GM04504 (cell line): Measurements from ENCODE around the gene CRLF3.
"Not testable (repeated sequence)": the region's sequence is repeated elsewhere in the genome, so short reads cannot be mapped to it uniquely, and the experiment has no call there.

ENCODE experiments used
- DNase-seq: peaks from one replicate; pipeline ENCODE4 v3.0.0-alpha.2; 2012; ENCODE audit warnings: low read depth

Gene CRLF3

DNA sequence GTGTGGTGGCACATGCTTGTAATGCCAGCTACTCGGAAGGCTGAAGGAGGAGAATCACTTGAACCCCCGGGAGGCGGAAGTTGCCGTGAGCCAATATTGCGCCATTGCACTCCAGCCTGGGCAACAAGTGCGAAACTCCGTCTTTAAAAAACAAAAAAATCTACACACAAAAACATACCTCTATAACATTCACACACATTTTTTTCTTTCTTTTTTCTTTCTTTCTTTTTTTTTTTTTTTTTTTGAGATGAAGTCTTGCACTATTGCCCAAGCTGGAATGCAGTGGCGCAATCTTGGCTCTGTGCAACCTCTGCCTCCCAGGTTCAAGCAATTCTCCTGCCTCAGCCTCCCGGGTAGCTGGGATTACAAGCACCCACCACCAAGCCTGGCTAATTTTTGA, 9.6 kb downstream of the CRLF3 start:
- DNase-seq, result not testable (repeated sequence)

DNA sequence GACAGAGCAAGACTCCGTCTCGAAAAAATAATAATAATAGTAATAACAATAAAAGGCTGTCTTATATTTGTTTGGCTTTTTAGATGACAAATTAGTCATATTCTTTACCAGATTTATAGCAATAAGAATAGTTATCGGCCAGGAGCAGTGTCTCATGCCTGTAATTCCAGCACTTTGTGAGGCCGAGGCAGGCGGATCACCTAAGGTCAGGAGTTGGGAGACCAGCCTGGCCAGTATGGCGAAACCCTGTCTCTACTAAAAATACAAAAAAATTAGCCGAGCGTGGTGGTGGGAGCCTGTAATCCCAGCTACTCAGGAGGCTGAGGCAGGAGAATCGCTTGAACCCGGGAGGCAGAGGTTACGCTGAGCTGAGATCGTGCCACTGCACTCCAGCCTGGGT, 10.3 kb downstream of the CRLF3 start:
- DNase-seq, result not testable (repeated sequence)

DNA sequence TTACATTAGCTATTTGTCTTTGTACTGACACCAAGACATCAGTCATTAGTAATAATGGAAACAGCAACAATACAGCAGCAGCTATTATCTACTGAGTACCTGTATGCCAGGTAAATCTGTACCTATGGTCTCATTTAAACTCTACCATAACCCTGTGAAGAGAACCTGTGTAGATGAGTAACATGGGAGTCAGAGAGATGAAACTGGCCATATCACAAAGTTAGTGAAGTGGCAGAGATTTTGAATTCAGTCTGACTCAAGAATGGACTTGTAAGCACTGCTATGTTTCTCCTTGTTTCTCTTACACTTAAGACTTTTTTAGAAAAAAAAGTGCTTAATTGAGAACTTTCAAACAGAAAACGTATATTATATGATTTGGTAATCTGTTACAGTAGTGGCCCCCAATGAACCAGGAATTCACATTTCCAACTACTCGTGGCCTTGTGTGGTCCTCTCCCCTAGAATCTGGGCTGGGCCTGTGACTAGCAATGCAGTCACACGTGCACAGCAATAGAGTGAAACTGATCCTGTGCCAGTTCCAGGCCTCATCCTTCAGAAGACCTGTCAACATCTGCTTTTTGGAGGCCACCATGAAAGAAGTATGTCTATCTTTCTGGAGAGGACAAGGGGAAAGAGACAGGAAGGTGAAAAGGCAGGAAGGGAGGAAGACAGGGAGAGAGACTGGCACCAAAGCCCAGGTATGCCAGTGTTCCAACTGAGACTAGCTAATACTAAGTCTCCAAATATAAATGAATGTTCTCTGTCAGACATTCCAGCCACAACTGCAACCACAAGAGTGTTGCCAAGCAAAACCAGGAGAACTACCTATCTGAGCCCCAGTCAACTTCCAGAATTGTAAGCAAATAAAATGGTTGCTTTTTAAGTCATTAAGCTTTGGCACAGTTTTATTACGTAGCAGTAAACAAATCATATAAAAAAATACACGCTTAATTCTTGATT, 12.0 kb downstream of the CRLF3 start:
- no peak for DNase-seq

DNA sequence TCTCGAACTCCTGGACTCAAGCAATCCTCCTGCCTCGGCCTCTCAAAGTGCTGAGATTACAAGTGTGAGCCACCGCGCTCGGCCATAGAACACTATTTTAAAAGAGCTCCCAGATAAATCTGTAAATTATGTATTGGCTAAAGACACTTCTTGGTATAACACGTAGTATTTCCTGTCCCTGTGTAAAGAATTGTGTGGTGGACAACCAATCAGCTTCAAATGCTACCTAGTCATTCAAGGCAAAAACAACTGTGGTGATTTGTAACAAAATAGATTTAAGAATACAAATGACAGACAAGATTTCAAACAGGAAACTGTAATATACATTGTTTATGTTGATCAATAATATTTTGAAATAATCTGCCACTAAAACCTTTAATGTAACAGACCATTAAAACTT, 14.6 kb downstream of the CRLF3 start:
- DNase-seq, result no peak

DNA sequence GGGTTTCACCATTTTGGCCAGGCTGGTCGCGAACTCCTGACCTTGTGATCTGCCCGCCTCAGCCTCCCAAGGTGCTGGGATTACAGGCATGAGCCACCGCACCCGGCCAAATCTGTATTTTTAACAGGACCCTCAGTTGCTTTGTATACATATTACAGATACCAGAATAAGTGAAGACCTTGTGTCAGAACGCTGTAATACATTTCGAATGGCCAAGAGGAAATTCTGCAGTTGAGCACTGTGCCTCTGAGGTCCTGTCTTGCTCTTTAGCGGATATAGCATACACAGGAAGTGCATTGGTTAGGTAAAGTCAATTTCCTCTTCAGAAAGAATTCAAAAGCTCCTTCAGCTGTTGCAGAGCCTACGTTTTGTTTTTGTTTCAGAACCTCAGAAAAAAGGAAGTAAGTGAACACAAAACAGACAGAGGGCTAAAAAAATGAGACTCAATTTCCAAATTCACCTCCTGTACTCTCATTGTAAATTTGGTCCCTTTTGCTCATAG, 15.7 kb downstream of the CRLF3 start:
- no peak for DNase-seq

DNA sequence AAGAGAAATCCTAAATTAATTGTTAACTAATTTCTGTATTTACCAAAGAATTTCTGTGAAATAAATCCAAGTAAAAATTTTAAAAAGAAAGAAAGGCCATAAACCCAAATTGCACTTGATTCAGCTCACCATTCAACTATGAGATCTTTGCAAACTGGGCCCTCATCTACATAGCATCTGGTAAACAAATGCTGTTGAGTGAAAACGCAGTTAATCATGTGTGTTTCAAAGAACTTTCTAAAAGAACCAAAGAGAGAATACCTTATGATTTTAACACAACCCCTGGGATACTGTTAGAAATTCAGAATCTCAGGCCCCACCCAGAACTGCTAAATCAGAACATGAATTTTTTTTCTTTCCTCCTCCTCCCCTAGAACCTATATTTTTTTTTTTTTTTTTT, 16.6 kb downstream of the CRLF3 start:
- DNase-seq, result no peak

DNA sequence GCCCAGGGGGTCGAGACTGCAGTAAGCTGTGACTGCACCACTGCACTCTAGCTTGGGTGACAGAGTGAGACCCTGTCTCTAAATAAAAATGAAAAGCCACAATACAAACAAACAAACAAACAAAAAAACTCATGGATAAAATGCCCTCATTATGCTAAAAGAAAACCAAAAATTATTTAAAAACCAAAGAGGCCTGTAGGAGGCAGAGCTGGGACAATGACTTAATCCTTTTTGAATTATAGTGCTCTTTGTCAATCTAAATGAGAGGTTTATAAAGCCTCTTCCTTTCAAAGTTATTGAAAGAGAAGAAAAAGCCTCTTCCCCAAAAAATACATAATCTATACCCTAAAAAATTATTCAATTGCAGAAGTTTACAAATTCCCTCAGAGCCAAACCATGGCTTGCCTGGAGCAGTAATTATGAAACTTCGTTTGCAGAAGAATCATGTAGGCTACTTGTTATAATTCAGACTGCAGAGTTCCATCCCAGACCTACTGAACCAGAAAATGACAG, 18.5 kb downstream of the CRLF3 start:
- DNase-seq, result no peak

DNA sequence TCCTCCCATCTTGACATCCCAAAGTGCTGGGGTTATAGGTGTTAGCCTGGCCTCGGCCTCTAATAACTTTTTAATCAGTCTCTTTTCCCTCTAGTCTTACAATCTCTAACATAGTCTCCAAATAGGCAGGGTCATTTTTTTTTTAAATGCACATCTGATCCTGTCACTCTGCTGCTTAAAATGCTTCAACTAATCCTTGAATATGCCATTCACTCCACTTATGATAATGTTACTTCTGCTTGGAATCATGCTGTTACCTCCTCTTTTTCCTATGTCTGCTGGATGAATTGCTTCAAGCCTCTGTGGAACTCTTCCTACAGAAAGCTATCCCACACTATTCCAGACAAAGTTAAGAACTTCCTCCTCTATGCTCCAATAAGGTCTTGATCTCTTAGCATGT, 22.8 kb downstream of the CRLF3 start:
- DNase-seq, result no peak

DNA sequence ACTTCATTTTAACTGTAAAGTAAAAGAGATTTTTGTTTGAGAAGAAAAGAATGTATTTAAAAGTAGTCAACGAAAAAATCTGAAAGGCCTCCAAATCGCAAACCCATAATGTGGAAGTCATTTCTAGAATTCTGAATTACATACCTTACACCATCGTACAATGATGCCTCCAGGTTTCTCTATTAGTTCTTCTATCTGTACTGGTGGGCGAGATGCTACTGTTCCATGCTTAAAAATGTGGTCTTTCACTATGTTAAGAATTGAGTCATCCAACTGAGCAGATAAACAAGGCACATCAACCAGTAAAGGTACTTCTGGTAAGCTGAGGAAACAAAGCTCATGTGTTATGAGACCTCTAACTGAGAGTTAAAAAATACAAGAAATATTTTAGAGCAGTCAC, 28.5 kb downstream of the CRLF3 start:
- DNase-seq, result no peak

DNA sequence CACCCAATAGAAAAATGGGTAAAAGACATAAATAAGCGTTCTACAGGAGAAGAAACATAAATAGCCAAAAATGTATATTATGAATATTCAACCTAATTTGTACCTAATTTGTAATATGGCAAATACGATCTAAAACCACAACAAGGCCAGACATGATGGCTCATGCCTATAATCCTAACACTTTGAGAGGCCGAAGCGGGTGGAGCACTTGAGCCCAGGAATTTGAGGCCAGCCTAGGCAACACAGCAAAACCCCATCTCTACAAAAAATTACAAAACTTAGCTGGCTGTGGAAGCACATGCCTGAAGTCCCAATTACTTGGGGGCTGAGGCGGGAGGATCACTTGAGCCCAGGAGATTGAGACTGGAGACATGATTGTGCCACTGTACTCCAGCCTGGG, 30.1 kb downstream of the CRLF3 start:
- no peak for DNase-seq

DNA sequence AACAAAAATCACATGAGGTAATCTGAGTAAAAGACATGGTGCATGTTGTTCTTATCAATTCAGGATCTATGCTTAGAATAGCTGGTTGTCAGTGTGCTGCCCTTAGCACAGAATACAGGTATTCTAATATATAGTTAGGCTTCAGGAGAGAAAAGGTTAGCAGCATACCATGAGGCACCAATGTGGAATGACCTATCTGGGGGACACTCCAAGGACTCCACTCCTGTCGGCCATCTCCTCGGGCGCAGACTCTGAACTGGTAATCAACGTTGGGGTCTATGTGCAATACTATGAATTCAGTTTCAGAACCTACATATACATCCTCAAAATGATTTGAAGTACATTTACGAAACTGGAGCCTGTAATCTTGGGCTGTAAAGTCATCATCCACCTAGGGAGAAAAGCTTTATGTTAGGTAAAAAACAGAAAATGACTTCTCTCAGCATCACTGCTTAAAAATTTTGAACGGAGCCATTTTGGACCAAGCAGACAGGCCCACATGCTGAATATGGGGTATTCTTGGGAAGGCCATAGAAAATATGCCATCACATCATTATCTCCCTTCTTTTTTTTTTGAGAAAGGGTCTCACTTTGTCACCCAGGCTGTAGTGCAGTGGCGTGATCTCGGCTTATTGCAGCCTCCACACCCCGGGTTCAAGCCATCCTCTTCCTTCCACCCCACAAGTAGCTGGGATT, 31.1 kb downstream of the CRLF3 start:
- DNase-seq, result no peak

DNA sequence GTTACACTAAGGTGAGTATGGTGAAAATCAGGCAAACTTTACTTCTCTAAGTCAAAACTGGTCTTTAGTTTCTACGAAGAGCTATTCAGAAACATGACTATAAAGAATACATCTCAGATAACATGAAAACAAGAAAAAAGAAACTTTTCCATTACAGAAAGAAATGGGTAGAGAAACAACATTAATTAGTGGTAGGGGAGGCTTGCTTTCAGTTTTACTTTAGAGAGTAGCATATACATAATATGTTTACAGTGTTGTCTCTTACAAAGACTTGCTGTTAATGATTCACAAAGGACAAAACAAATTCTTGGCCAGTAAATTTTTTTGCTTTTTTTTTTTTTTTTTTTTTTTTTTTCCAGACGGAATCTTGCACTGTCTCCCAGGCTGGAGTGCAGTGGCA, 34.2 kb downstream of the CRLF3 start:
- no peak for DNase-seq

DNA sequence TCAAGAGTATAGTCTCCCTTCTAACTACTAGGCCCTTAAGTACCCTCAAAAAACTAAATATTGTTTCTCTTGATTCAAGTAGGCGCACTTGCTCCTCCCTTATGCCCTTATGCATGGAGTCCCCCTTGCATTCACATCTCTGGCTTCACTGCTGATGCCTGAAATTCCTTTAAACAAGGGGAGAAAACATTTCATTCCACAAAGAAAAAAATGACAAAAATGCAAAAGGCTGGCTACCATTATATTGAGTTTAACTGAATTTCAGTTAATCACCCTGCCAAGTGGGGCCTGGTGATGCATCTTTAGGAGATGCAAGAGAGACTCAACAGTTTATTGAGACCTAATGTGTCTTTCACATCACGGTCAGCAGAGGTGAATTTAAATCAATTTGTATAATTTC, 35.6 kb downstream of the CRLF3 start:
- no peak for DNase-seq

DNA sequence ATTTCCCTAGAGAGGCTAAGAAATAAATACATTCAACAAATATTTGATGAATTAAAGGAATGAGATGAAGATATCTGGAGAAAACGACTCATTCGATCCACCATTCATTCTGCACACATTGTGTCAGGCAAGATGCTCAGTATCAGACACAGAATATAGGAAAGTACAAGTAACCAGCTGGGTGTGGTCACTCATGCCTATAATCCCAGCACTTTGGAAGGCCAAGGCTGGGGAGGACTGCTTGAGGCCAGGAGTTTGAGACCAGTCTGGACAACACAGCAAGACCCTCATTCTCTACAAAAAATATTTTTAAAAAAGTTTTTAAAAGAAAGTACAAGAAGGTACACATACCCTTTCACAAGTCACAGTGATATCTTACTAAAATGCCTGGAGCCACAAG, 42.3 kb downstream of the CRLF3 start:
- DNase-seq, result no peak

DNA sequence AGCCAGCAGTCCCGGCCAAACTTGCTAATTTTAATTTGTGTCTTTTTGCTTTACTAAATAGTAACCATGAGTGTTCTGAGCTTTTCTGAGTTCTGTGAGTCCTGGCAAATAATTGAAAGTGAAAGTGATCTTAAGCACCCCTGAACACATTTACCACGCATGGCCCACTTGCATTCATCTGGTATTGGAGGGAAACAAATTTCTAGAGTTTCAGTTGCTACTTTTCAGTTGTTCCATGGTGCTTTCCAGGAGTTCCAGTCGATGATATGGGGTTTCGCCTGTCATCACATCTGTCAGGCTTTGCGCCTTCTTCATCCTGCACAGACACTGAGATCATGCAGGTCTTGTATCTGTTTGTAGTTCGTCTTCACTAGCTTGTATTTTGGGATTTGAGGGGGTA, 44.1 kb downstream of the CRLF3 start:
- no peak for DNase-seq

DNA sequence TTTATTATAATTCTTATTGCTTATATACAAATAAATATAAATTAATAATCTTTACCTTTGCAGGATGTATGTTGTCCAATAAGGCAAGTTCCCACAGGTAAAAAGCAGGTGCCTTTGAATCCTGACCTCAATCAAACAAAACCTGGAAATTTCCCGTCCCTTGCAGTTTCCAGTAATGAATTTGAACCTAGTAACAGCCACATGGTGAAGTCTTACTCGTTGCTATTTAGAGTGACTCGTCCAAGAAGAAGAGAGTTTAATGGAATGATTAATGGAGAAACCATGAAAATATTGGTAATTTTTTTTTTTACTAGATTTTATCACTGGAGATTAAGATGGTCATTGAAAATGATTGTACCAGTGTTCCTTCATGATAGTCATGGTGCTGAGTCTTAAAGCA, 55.7 kb downstream of the CRLF3 start:
- DNase-seq, result not testable (repeated sequence)

DNA sequence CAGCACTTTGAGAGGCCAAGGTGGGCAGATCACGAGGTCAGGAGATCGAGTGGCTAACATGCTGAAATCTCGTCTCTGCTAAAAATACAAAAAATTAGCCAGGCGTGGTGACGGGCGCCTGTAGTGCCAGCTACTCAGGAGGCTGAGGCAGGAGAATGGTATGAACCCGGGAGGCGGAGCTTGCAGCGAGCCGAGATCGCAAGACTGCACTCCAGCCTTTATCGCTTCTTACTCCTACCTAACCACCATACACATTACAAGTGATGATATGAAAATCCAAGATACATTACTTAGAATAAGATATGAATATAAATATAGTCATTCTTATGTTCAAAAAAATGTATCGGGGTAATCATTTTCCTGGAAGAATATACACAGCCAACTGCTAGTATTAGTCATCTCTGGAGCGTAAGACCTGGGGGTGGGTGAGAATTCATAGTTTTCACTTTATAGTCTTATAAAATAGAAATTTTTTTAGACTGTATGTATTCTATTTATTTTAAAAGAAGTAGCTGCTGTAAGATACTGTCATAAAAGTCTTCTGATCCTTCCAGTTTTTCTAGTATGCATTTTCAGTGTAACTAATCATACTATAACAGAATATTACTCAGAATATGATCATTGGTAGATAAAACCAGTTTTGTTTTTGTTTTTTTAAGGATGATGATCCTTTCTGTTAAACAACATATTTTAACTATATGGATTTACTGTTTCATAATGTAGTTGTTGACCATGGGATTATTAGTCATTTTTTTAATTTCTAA, 56.7 kb downstream of the CRLF3 start:
- not testable (repeated sequence) for DNase-seq

DNA sequence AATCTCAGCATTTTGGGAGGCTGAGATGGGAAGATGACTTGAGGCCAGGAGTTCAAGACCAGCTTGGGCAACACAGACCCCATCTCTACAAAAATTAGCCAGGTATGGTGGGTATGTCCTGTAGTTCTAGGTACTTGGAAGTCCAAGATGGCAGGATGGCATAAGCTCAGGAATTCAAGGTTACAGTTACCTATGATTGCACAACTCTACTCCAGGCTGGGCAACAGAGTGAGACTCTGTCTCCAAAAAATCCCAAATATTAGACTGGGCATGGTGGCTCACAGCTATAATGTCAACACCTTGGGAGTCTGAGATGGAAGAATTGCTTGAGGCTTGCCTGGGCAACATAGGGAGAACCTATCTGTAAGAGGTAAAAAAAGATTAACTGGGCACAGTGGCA, 63.4 kb downstream of the CRLF3 start:
- DNase-seq, result no peak

DNA sequence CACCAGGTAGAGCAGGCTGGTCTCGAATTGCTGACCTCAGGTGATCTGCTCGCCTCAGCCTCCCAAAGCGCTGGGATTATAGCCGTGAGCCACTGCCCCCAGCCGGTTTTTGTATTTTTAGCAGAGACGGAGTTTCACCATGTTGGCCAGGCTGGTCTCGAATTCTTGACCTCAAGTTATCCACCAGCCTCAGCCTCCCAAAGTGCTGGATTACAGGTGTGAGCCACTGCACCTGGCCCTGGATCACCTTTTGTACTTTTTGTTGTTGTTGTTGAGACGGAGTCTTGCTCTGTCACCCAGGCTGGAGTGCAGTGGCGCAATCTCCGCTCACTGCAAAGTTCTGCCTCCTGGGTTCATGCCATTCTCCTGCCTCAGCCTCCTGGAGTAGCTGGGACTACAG, 71.2 kb downstream of the CRLF3 start:
- not testable (repeated sequence) for DNase-seq

DNA sequence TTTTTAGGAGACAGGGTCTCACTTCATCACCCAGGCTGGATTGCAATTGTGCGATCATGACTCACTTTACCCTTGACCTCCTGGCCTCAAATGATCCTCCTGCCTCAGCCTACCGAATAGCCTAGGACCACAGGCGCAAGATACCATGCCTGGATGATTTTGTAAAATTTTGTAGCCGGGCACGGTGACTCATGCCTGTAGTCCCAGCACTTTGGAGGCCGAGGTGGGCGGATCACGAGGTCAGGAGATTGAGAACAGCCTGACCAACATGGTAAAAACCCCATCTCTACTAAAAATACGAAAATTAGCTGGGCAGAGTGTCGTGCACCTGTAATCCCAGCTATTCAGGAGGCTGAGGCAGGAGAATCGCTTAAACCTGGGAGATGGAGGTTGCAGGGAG, 73.5 kb downstream of the CRLF3 start:
- DNase-seq, result not testable (repeated sequence)

DNA sequence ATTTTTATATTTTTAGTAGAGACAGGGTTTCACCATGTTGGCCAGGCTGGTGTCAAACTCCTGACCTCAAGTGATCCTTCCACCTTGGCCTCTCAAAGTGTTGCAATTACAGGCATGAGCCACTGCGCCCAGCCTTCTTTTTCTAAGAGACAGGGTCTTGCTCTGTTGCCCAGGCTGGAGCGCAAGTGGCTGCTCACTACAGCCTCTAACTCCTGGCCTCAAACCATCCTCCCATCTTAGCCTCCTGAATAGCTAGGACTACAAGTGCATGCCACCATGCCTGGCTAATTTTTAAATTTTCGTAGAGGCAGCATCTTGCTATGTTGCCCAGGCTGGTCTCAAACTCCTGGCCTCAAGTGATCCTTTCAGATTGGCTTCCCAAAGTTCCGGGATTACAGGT, 76.9 kb downstream of the CRLF3 start:
- DNase-seq, result not testable (repeated sequence)

DNA sequence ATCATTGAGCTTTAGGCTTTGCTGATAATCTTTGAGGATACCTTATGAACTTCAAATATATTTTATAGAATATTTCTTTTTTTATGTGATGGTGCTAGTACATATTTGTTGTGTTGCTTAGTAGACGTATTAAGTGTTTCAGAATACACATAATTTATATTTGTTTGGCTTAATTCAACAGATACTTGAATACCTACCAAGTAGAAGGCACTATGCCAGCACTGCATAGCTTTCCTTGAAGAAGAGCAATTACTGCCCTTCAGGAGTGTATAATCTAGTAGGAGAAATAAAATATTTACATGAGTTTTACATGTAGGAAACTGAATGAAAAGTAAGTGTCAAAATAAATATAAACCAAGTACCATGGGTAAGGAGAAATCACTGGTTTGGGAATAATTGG, 81.8 kb downstream of the CRLF3 start:
- peak; percentile 13 for DNase-seq
